Measurements from ENCODE around the gene LIN7B.
"Not testable (repeated sequence)": the region's sequence is repeated elsewhere in the genome, so short reads cannot be mapped to it uniquely, and the experiment has no call there.

LIN7B gene

GRCh38 chr19:49146408-49146770, 32.2 kb downstream of the LIN7B start:
- DNase-seq = not testable (repeated sequence)

GRCh38 chr19:49148044-49148682, 34.0 kb downstream of the LIN7B start:
- DNase-seq = no peak

GRCh38 chr19:49148784-49149651, 34.8 kb downstream of the LIN7B start:
- DNase-seq = peak; percentile 79 to 88 (median 86)

- DNase-seq = peak; percentile 51 to 71 (median 65)
Measured at GRCh38 chr19:49149652-49150105, 35.5 kb downstream of the LIN7B start.

GRCh38 chr19:49150106-49150943, 36.2 kb downstream of the LIN7B start:
- peak; percentile 67 to 86 (median 75) for DNase-seq

- DNase-seq = peak in 1 of 4 experiments; percentile 20
Measured at GRCh38 chr19:49150944-49151243, 36.7 kb downstream of the LIN7B start.

GRCh38 chr19:49151267-49152118, 37.3 kb downstream of the LIN7B start:
- DNase-seq = peak; percentile 25 to 66 (median 34)

- no peak for DNase-seq
Measured at GRCh38 chr19:49152119-49152550, 38.0 kb downstream of the LIN7B start.

- DNase-seq = no peak
Measured at GRCh38 chr19:49153167-49153809, 39.1 kb downstream of the LIN7B start.

GRCh38 chr19:49154279-49154678, 40.1 kb downstream of the LIN7B start:
- DNase-seq = no peak

- peak in 2 of 4 experiments; percentile 25 to 44 for DNase-seq
Measured at GRCh38 chr19:49155005-49155819, 41.0 kb downstream of the LIN7B start, which contains the start of gene HRC. Gene HRC, minus strand, starts transcription at chr19:49155396. Its CDS starts 159 bp downstream, at chr19:49155237.

GRCh38 chr19:49155820-49156346, 41.7 kb downstream of the LIN7B start:
- DNase-seq = no peak

GRCh38 chr19:49157445-49158224, 43.5 kb downstream of the LIN7B start, which contains the start of gene TRPM4:
Gene TRPM4, plus strand, starts transcription at chr19:49157792. Its CDS starts 75 bp downstream, at chr19:49157867.
- peak; percentile 77 to 90 (median 84) for DNase-seq

GRCh38 chr19:49160450-49161189, 46.5 kb downstream of the LIN7B start:
- DNase-seq = no peak

GRCh38 chr19:49161987-49162386, 47.8 kb downstream of the LIN7B start:
- no peak for DNase-seq

GRCh38 chr19:49165111-49165750, 51.1 kb downstream of the LIN7B start:
- no peak for DNase-seq

GRCh38 chr19:49165865-49166301, 51.7 kb downstream of the LIN7B start:
- DNase-seq = no peak

GRCh38 chr19:49167857-49168409, 53.8 kb downstream of the LIN7B start:
- no peak for DNase-seq
